GM12878 (cell line): ENCODE measurements around the gene HHAT. TPM values are rescaled to one million over a fixed set of nuclear protein-coding genes. Genes with fewer than 3 reads are reported as not detected.

ENCODE experiments used
- ATAC-seq: fragments of 200-7000 bp; cut with Tn5 transposase; 3 replicates; pipeline ENCODE4 v1.9.1; 2020; ENCODE audit warnings: mild to moderate bottlenecking, moderate library complexity
- BruUV-seq: library from RNA; stranded (reverse); fragments of 400-500 nt; replicated peaks from 2 replicates; lab custom pipeline; 2021; lab: Mats Ljungman, UMichigan
- CTCF ChIA-PET: fragments of 300-600 bp; sonication (Branson Sonifier 250); formaldehyde crosslinking; extraction: SDS; loops from one replicate; lab custom pipeline; 2021; ENCODE audit warnings: inconsistent platforms; lab: Yijun Ruan, JAX
- POLR2A ChIA-PET: fragments of 350-600 bp; formaldehyde crosslinking; extraction: SDS; loops from one replicate; lab custom pipeline; 2021; ENCODE audit warnings: inconsistent platforms; lab: Charles Lee
- RAD21 ChIA-PET: fragments of 300-600 bp; sonication (Branson Sonifier 250); formaldehyde crosslinking; loops from one replicate; lab custom pipeline; 2023; ENCODE audit warnings: antibody characterized with exemption; ENCODE audit not compliant: unreplicated experiment; lab: Charles Lee
- SMC1A ChIA-PET: fragments of 300-600 bp; sonication (Branson Sonifier 250); formaldehyde crosslinking; loops from one replicate; lab custom pipeline; 2023; ENCODE audit not compliant: unreplicated experiment, uncharacterized antibody; lab: Charles Lee
- DNase-seq: peaks from one replicate; pipeline ENCODE4 v3.0.0-alpha.2; 2011; ENCODE audit warnings: low read depth, low spot score
- FAIRE-seq: peaks from 3 replicates; lab custom pipeline; 2011; peaks lifted over from hg19 to GRCh38; lab: Jason Lieb, UNC
- H2AFZ ChIP-seq: 2 replicates; pipeline ENCODE4 v1.6.0; 2011; ENCODE audit warnings: low read depth, low read length, control low read depth; ENCODE audit not compliant: control insufficient read depth
- H3K27ac ChIP-seq: 2 replicates; pipeline ENCODE4 v1.5.1; 2011; ENCODE audit warnings: control low read depth; ENCODE audit not compliant: control insufficient read depth, insufficient read depth
- H3K27me3 ChIP-seq, 2 experiments: replicated peaks in 1 of 2; 2 replicates each; pipeline versions ENCODE4 v1.6.0 to v1.6.1; 2011; ENCODE audit warnings: low read length in 1 of 2; ENCODE audit not compliant: control insufficient read depth in 2 of 2, insufficient read depth in 2 of 2
- H3K36me3 ChIP-seq, 2 experiments: 2 replicates each; pipeline ENCODE4 v1.5.1; 2011; ENCODE audit warnings: low read length in 1 of 2; ENCODE audit not compliant: control insufficient read depth in 2 of 2, insufficient read depth in 2 of 2
- H3K4me1 ChIP-seq: 2 replicates; pipeline ENCODE4 v1.6.1; 2011; ENCODE audit warnings: mild to moderate bottlenecking, low read length, moderate library complexity, mixed read lengths; ENCODE audit not compliant: control insufficient read depth, insufficient read depth
- H3K4me2 ChIP-seq: 2 replicates; pipeline ENCODE4 v1.6.0; 2011; ENCODE audit warnings: control low read depth; ENCODE audit not compliant: control insufficient read depth, insufficient read depth
- H3K4me3 ChIP-seq: fragments of 200-600 bp; sonication (generic); 2 replicates; pipeline ENCODE4 v1.5.1; 2016
- H3K79me2 ChIP-seq: 2 replicates; pipeline ENCODE4 v1.6.0; 2011; ENCODE audit warnings: low read length; ENCODE audit not compliant: control insufficient read depth, insufficient read depth
- H3K9ac ChIP-seq: 2 replicates; pipeline ENCODE4 v1.8.0; 2011; ENCODE audit warnings: low read length, control low read depth, mixed read lengths; ENCODE audit not compliant: control insufficient read depth, insufficient read depth
- H3K9me3 ChIP-seq: replicated peaks from 3 replicates; pipeline ENCODE4 v1.5.1; 2011; ENCODE audit warnings: mild to moderate bottlenecking, low read length; ENCODE audit not compliant: control insufficient read depth, insufficient read depth
- H4K20me1 ChIP-seq: 2 replicates; pipeline ENCODE4 v1.6.0; 2011; ENCODE audit not compliant: control insufficient read depth, insufficient read depth
- ATF7 ChIP-seq: fragments of 450-650 bp; IDR thresholded peaks from 2 replicates; pipeline ENCODE4 v1.6.1; 2016; ENCODE audit warnings: low read depth, mild to moderate bottlenecking
- ETV6 ChIP-seq, 2 experiments: fragments of 450-650 bp in 1 of 2; IDR thresholded peaks in 1 of 2; conservative IDR thresholded peaks in 1 of 2; 2 replicates each; pipeline ENCODE4 v1.6.1; 2014; ENCODE audit warnings: antibody characterized with exemption in 1 of 2, borderline replicate concordance in 1 of 2, low read depth in 1 of 2, mild to moderate bottlenecking in 1 of 2, moderate library complexity in 1 of 2
- FOXK2 ChIP-seq: fragments of 450-650 bp; IDR thresholded peaks from 2 replicates; pipeline ENCODE4 v1.6.1; 2017; ENCODE audit warnings: mild to moderate bottlenecking, moderate library complexity
- MEF2B ChIP-seq: fragments of 450-650 bp; IDR thresholded peaks from 2 replicates; pipeline ENCODE4 v1.6.1; 2018; ENCODE audit warnings: mild to moderate bottlenecking, moderate library complexity; ENCODE audit not compliant: partially characterized antibody, poor library complexity, severe bottlenecking
- MLLT1 ChIP-seq: fragments of 450-650 bp; IDR thresholded peaks from 2 replicates; pipeline ENCODE4 v1.6.1; 2016; ENCODE audit warnings: mild to moderate bottlenecking
- MYB ChIP-seq: fragments of 150-350 bp; IDR thresholded peaks from 2 replicates; pipeline ENCODE4 v1.6.1; 2014; ENCODE audit warnings: mild to moderate bottlenecking, low read depth, low read length, borderline replicate concordance
- NFXL1 ChIP-seq: fragments of 450-650 bp; IDR thresholded peaks from 2 replicates; pipeline ENCODE4 v1.6.1; 2017; ENCODE audit warnings: antibody characterized with exemption, mild to moderate bottlenecking, borderline replicate concordance
- SRF ChIP-seq, 2 experiments: IDR thresholded peaks; 2 replicates each; pipeline ENCODE4 v1.6.1; 2011; ENCODE audit warnings: low read depth in 2 of 2, low read length in 2 of 2, mild to moderate bottlenecking in 1 of 2, moderate library complexity in 1 of 2
- STAT1 ChIP-seq: fragments of 450-650 bp; conservative IDR thresholded peaks from 2 replicates; pipeline ENCODE4 v1.6.1; 2014; ENCODE audit warnings: antibody characterized with exemption, mild to moderate bottlenecking
- STAT3 ChIP-seq: IDR thresholded peaks from 2 replicates; pipeline ENCODE4 v1.6.1; 2011; ENCODE audit warnings: low read depth, low read length, improper control_type of control experiment
- TCF3 ChIP-seq: IDR thresholded peaks from 2 replicates; pipeline ENCODE4 v1.6.1; 2012; ENCODE audit warnings: low read depth, mild to moderate bottlenecking, low read length, borderline replicate concordance; ENCODE audit not compliant: insufficient read depth
- ZBED1 ChIP-seq: IDR thresholded peaks from 2 replicates; pipeline ENCODE4 v1.6.1; 2016; ENCODE audit warnings: borderline replicate concordance
- ZBTB11 ChIP-seq: fragments of 450-650 bp; formaldehyde crosslinking; IDR thresholded peaks from 2 replicates; pipeline ENCODE4 v1.5.0; 2022; ENCODE audit warnings: mild to moderate bottlenecking, missing genetic modification characterization
- WGBS: methylation state at CpG from one replicate; pipeline ENCODE4 v1.1.6; 2016; ENCODE audit warnings: low lambda C conversion rate; ENCODE audit not compliant: insufficient replicate concordance, insufficient coverage; ENCODE audit errors: missing lambda C conversion rate; 5-methylcytosine and 5-hydroxymethylcytosine counted together
- in situ Hi-C: fragments of 300-500 bp; cut with MboI; formaldehyde crosslinking; loops from 9 replicates; pipeline ENCODE4 v1.14.3; 2018; ENCODE audit warnings: mixed read lengths
- intact Hi-C: fragments of 100-400 bp; cut with micrococcal nuclease; formaldehyde crosslinking; loops from one replicate; pipeline ENCODE4 v1.14.2; 2022; ENCODE audit not compliant: unreplicated experiment
- polyA plus RNA-seq, 11 experiments: library from polyadenylated mRNA; depleted of rRNA in 4 of 11; unstranded in 6 of 11; stranded (reverse) in 5 of 11; fragments of >200 nt; fragmentation: Nextera tagmentation in 4 of 11; fragmentation: Illumina TruSeq in 1 of 11; extraction: Ambion mirVana in 4 of 11; extraction: Trizol in 1 of 11; gene quantifications; 1 replicate in 1 of 11; 2 replicates in 10 of 11; pipeline versions ENCODE4 v1.2.1 to v1.2.3, GENCODE V29; 2011 to 2016; ENCODE audit warnings: inconsistent platforms in 2 of 11, missing spikeins in 2 of 11, low read depth in 1 of 11
- total RNA-seq, 4 experiments: library from RNA; depleted of rRNA in 3 of 4; stranded (reverse); fragments of >200 nt in 3 of 4; fragmentation: Illumina TruSeq in 1 of 4; extraction: Trizol in 1 of 4; gene quantifications; 2 replicates each; pipeline versions ENCODE4 v1.2.1 to v1.2.3, GENCODE V29; 2013 to 2021

HHAT gene
- total and polyA plus RNA-seq, 10 of the 15 experiments (the other 5 are each of a cell fraction or from before 2014, with no cell fraction given), result 1.2 to 37.6 (median 2.6) TPM

GRCh38 chr1:210616356-210616755 is 287.7 kb downstream of the HHAT start (continued):
- TF ChIP-seq MLLT1, result no peak
- no peak for TF ChIP-seq MYB
- no peak for TF ChIP-seq ATF7
- TF ChIP-seq FOXK2, result no peak
- no peak for TF ChIP-seq SRF (IDR thresholded peaks at IDR 0.05; ENCODE audit: low read depth in 2 of 2, low read length in 2 of 2)
- TF ChIP-seq STAT1, result no peak
- TF ChIP-seq MEF2B, result no peak
- TF ChIP-seq NFXL1, result no peak

GRCh38 chr1:210617293-210617692 is 288.6 kb downstream of the HHAT start:
- Histone ChIP-seq H3K9ac (no peak overlapping the region), H3K4me1 (no peaks in the 10 kb centered on the region), H3K27me3 (no peaks in the 10 kb centered on the region), H3K9me3 (no peaks in the 10 kb centered on the region), H3K4me3 (no peak overlapping the region), H4K20me1 (no peaks in the 10 kb centered on the region), H3K36me3 (no peaks in the 10 kb centered on the region), H3K27ac (no peak overlapping the region), H3K79me2 (no peaks in the 10 kb centered on the region), H2AFZ (no peak overlapping the region), H3K4me2 (no peak overlapping the region)
- 36% methylated on average over 1 of the region's 1 CpG for WGBS
- in situ Hi-C loops, result no loop called here
- no peak for FAIRE-seq
- no TSS peak for BruUV-seq
- no peak for ATAC-seq
- POLR2A ChIA-PET, result no interaction called here
- CTCF ChIA-PET, result interaction anchor here (0.6 kb wide), 1 partner anchor 88 kb away, joined by 3 read pairs; no protein-coding TSS in a partner anchor
- no peak for DNase-seq
- SMC1A ChIA-PET, result interaction anchor here (1.0 kb wide), 1 partner anchor 67 kb away, joined by 3 read pairs; no protein-coding TSS in a partner anchor
- TF ChIP-seq STAT3, result no peak
- no peak for TF ChIP-seq ETV6 (conservative IDR thresholded peaks at IDR 0.05 in 1 of 2, IDR thresholded peaks at IDR 0.05 in 1 of 2; ENCODE audit: borderline replicate concordance in 1 of 2, low read depth in 1 of 2)
- no peak for TF ChIP-seq ZBED1
- no peak for TF ChIP-seq ZBTB11
- no peak for TF ChIP-seq TCF3
- no peak for TF ChIP-seq MLLT1
- RAD21 ChIA-PET, result interaction anchor here (0.6 kb wide), 1 partner anchor 189 kb away, joined by 4 read pairs; no protein-coding TSS in a partner anchor
- intact Hi-C loops, result no loop called here
